Heart left ventricle (tissue), 16 donors: ENCODE results near the gene FOXA2. TPM values are rescaled to one million over a fixed set of nuclear protein-coding genes. Genes with fewer than 3 reads are reported as not detected.
A peak's percentile ranks its signal among the peaks of the same experiment; 100 is the strongest.

ENCODE experiments used
- ATAC-seq, 4 donors: fragments of 200-7000 bp; cut with Tn5 transposase; one replicate each; pipeline ENCODE4 v1.9.1; 2020 to 2022; ENCODE audit warnings: moderate library complexity in 4 of 4, mild to moderate bottlenecking in 3 of 4, moderate number of reproducible peaks in 1 of 4
- DNase-seq, 5 donors: peaks; one replicate each; pipeline ENCODE4 v3.0.0-alpha.2; 2020
- H3K27ac ChIP-seq, 12 donors: fragments of 200-600 bp; sonication (generic) in 4 of 12; one replicate each; pipeline versions ENCODE4 v1.5.0 to v1.8.0; 2016 to 2022; ENCODE audit warnings: mild to moderate bottlenecking in 2 of 12
- H3K27me3 ChIP-seq, 9 donors: fragments of 200-600 bp; sonication (generic) in 2 of 9; one replicate each; pipeline versions ENCODE4 v1.5.1 to v1.8.0; 2016 to 2022; ENCODE audit warnings: mild to moderate bottlenecking in 3 of 9
- H3K36me3 ChIP-seq, 9 donors: fragments of 200-600 bp; sonication (generic) in 2 of 9; one replicate each; pipeline versions ENCODE4 v1.5.0 to v1.8.0; 2018 to 2022; ENCODE audit warnings: mild to moderate bottlenecking in 2 of 9
- H3K4me1 ChIP-seq, 12 donors: fragments of 200-600 bp; sonication (generic) in 4 of 12; one replicate each; pipeline versions ENCODE4 v1.5.0 to v1.8.0; 2016 to 2022; ENCODE audit warnings: mild to moderate bottlenecking in 3 of 12
- H3K4me3 ChIP-seq, 12 donors: fragments of 200-600 bp; sonication (generic) in 4 of 12; one replicate each; pipeline versions ENCODE4 v1.5.0 to v1.8.0; 2017 to 2022; ENCODE audit warnings: mild to moderate bottlenecking in 9 of 12, moderate library complexity in 4 of 12
- H3K9me3 ChIP-seq, 12 donors: fragments of 200-600 bp; sonication (generic) in 4 of 12; one replicate each; pipeline versions ENCODE4 v1.5.0 to v1.8.0; 2016 to 2022; ENCODE audit warnings: mild to moderate bottlenecking in 1 of 12
- POLR2A ChIP-seq, 2 donors: fragments of 450-650 bp; IDR thresholded peaks; one replicate each; pipeline ENCODE4 v1.6.1; 2017; ENCODE audit warnings: antibody characterized with exemption in 2 of 2, mild to moderate bottlenecking in 2 of 2, moderate library complexity in 2 of 2
- WGBS, 4 donors: extraction: QIAGEN DNeasy Blood & Tissue Kit in 2 of 4; methylation state at CpG; one replicate each; pipeline versions ENCODE4 v1.1.5 to v1.1.7; 2013 to 2018; 5-methylcytosine and 5-hydroxymethylcytosine counted together
- intact Hi-C, 10 donors: fragments of 100-400 bp; cut with DNase I; formaldehyde crosslinking; loops; one replicate each; pipeline versions ENCODE4 v1.11.1 to v1.14.2; 2022
- polyA plus RNA-seq, 2 donors: library from polyadenylated mRNA; stranded (reverse); fragments of 200-250 nt; gene quantifications; one replicate each; pipeline ENCODE4 v1.2.3, GENCODE V29; 2013
- total RNA-seq, 9 donors: library from RNA; depleted of rRNA in 2 of 9; stranded (reverse); fragments of >200 nt in 2 of 9; fragmentation: NEBNext Ultra II Directional in 3 of 9; extraction: Animal tissue kit (Norgen Biotek cat#: 25700) in 3 of 9; gene quantifications; one replicate each; pipeline versions ENCODE4 v1.1.0 to v1.2.4, GENCODE V29; 2016 to 2023
- TF ChIP-seq, protein P1 (sequence below), 12 donors: fragments of 200-600 bp; sonication (generic) in 4 of 12; IDR thresholded peaks; one replicate each; pipeline versions ENCODE4 v1.5.0 to v1.8.0; 2018 to 2022; ENCODE audit warnings: antibody characterized with exemption in 12 of 12, mild to moderate bottlenecking in 5 of 12
- donor health status: ischemic (EF 13 %, LVEDD 7.1; RV severe dilation, severe dysfunction).
- donor health status: healthy with polysubstance abuse.
- donor health status: DM: no; HTN: yes; CAD: no.
- donor health status: DM: no; HTN: no; CAD: no.
- donor health status: ischemic (EF 25% LVEDD 6.9; RV normal size, moderate dysfunction).
- donor health status: ischemic (EF 25% LVEDD 5.7; RV mildly dilated, moderate dysfunction).
- donor health status: healthy.
- donor health status: DM: yes; HTN: yes; CAD: no.
- donor health status: ischemic (EF 35%, LVEDD 5.7; RV mildly dilated, moderate dysfunction).
- donor health status: nonischemic (EF 11% LVEDD 7.7; RV severe dilation, severe dysfunction).
- donor health status: DM: yes; HTN: yes; CAD: no.
- donor health status: PGD.
- donor health status: ischemic (EF 29% LVEDD 5.4; RV normal size, mild dysfunction).
- donor health status: nonischemic (EF 23%, LVEDD 6.1; RV moderate dilation, normal function).

Gene FOXA2
- total and polyA plus RNA-seq, 11 donors: not detected

DNA sequence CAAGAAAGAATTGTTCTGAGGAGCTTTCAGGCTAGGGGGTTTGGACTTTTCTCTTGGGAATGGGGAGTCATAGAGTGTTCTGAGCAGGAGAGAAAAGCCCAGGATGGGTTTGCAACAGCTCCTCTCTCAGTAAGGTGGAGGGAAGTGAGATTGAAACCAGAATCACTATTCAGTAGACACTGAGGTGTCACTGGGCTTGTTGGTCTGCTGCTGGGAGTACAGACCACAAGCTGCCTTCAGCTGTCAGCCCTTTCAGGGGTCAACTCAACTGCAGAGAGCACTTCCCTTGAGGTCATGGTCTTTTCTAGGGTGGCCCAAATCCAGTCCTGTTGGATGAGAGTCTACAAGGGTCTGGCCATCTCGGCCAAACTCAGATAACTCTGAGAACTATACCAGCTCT lies 12.9 kb upstream of the FOXA2 start:
- no peak for TF ChIP-seq POLR2A (IDR thresholded peaks at IDR 0.05)
- TF ChIP-seq, protein P1, sequence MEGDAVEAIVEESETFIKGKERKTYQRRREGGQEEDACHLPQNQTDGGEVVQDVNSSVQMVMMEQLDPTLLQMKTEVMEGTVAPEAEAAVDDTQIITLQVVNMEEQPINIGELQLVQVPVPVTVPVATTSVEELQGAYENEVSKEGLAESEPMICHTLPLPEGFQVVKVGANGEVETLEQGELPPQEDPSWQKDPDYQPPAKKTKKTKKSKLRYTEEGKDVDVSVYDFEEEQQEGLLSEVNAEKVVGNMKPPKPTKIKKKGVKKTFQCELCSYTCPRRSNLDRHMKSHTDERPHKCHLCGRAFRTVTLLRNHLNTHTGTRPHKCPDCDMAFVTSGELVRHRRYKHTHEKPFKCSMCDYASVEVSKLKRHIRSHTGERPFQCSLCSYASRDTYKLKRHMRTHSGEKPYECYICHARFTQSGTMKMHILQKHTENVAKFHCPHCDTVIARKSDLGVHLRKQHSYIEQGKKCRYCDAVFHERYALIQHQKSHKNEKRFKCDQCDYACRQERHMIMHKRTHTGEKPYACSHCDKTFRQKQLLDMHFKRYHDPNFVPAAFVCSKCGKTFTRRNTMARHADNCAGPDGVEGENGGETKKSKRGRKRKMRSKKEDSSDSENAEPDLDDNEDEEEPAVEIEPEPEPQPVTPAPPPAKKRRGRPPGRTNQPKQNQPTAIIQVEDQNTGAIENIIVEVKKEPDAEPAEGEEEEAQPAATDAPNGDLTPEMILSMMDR (IDR thresholded peaks at IDR 0.05): no peak

DNA sequence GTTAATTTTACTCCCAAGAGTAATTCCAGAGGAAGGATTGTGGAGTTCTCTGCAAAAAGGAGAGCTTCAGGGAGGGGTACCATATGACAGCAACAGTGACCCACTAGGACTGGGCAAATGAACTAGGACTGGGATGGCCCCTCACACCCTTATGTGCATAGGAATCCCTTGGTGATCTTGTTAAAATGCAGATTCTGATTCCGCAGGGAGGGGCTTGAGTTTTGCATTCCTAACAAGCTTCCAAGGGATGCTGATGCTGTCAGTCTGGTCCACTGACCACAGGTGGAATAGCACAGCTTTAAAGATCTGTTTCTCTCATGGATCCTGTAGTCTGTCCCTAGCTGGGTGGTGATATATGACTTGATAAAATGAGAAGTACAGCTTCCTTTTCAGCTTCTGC lies 6.3 kb upstream of the FOXA2 start:
- Histone ChIP-seq H3K4me1 (peaks cover 0 to 9% (median 0%) of the 10 kb centered on the region in 12 donors), H3K27me3 (peaks cover 23 to 95% (median 51%) of the 10 kb centered on the region in 9 donors)
- 0 to 11% (median 3%) methylated on average over 1 of the region's 1 CpG for WGBS, 4 donors

More for the DNA sequence above, 12.9 kb upstream of the FOXA2 start:
- intact Hi-C loops: no loop called here
- Histone ChIP-seq H3K36me3 (no peaks in the 10 kb centered on the region), H3K4me3 (no peak overlapping the region), H3K27ac (no peak overlapping the region), H3K4me1 (no peaks in the 10 kb centered on the region), H3K9me3 (no peaks in the 10 kb centered on the region), H3K27me3 (peaks cover 0 to 83% (median 9%) of the 10 kb centered on the region in 9 donors)
- ATAC-seq (no peak), DNase-seq (no peak)
- 25 to 83% (median 60%) methylated on average over 1 of the region's 1 CpG for WGBS, 4 donors

DNA sequence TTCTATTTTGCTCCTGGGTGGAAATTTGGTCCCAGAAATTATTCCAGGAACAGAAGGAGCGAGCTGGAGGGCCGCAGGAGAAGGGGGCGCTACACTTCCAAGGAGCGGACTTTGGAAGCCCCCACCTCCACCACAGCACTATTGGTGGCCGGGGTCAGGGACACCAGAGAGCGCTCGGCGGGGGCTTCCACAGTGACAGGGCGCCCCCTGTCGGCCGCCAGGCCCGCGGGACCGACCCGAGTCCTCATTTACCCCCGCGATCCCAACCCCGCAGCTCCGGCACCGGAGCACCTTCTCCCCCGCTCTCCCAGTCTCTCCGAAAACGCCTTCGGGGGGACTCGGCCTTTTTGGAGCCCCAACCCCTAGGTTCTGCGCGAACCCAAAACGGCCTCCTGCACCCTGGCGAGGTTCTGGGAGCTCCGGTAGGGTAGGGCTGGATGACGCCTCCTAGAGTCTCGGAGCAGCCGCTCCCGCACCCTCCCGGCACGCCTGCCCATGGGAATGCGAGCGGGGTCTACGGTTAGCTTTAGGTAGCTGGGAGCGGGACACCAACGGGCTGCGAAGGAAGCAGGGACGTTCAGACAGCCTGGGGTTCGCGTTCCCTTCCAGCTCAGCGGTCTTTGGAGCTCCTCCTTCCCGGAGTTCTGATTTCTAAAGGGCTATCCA lies 2.4 kb upstream of the FOXA2 start:
- ATAC-seq (no peak), DNase-seq (no peak)
- no peak for TF ChIP-seq POLR2A (IDR thresholded peaks at IDR 0.05)
- TF ChIP-seq, protein P1 (IDR thresholded peaks at IDR 0.05): peak in 9 of 12 donors; percentile 2 to 44 (median 31)

More for the DNA sequence above, 6.3 kb upstream of the FOXA2 start:
- Histone ChIP-seq H3K36me3 (no peaks in the 10 kb centered on the region), H3K4me3 (no peak overlapping the region), H3K27ac (no peak overlapping the region), H3K9me3 (no peaks in the 10 kb centered on the region)
- ATAC-seq (no peak), DNase-seq (no peak)
- no peak for TF ChIP-seq POLR2A (IDR thresholded peaks at IDR 0.05)
- TF ChIP-seq, protein P1 (IDR thresholded peaks at IDR 0.05): no peak
- intact Hi-C loops: no loop called here

DNA sequence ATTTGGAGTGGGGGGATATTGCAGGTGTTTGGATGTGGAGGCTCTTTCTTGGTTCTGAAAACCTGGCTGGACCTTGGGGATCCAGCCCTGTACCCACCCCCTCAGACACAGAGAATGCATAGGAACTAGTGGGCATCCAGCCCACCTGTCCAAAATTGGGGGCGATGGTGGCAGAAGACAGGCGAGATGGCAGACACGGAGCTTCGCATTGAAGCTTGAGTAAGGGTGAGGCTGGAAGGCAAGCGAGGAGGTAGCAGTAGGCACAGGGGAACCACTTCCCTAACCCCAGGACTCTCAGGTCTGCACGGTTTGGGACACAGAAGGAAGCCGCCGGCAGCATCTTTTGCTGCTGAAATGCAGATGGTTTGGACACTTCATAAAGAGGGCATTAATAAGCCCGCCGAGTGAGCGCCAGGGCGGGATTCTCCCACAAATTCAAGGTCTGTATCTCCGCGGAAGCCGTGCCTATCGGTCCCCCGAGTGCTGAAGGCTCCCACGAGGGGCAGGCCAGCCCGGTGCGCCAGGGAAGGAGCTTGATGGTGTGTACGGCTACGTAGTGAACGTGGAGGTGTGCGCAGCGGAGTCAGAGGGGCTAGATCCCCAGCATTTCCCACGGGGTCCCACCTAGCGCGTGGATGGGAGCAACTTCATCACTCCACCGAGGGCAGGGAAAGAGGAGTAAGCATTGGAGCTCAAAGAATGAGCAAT lies 1.6 kb upstream of the FOXA2 start:
- H3K4me1 ChIP-seq: peaks cover 0 to 45% (median 5%) of the 10 kb centered on the region in 12 donors
- TF ChIP-seq POLR2A (IDR thresholded peaks at IDR 0.05): no peak
- TF ChIP-seq, protein P1 (IDR thresholded peaks at IDR 0.05): no peak
- H3K27ac ChIP-seq: no peak overlapping the region
- H3K36me3 ChIP-seq: no peaks in the 10 kb centered on the region
- DNase-seq (no peak), ATAC-seq (no peak)
- intact Hi-C loops: loop anchor here in 1 of 10 donors (10.0 kb wide), 1 partner anchor 241 kb away; no protein-coding TSS in a partner anchor
- no peaks in the 10 kb centered on the region for H3K9me3 ChIP-seq
- H3K4me3 ChIP-seq: no peak overlapping the region
- H3K27me3 ChIP-seq: peaks cover 63 to 98% (median 86%) of the 10 kb centered on the region in 9 donors
- WGBS, 4 donors: 9 to 13% (median 10%) methylated on average over 20 to 29 of the region's 29 CpGs

More for the DNA sequence above, 2.4 kb upstream of the FOXA2 start:
- Histone ChIP-seq H3K27ac (no peak overlapping the region), H3K4me3 (no peak overlapping the region), H3K27me3 (peaks cover 58 to 98% (median 79%) of the 10 kb centered on the region in 9 donors), H3K36me3 (no peaks in the 10 kb centered on the region), H3K4me1 (peaks cover 0 to 44% (median 5%) of the 10 kb centered on the region in 12 donors), H3K9me3 (no peaks in the 10 kb centered on the region)
- WGBS, 4 donors: 1 to 3% (median 3%) methylated on average over 34 to 47 of the region's 47 CpGs
- intact Hi-C loops: loop anchor here in 1 of 10 donors (10.0 kb wide), 1 partner anchor 242 kb away; no protein-coding TSS in a partner anchor
